RWPE2 (cell line): ENCODE measurements around the gene GSTK1.

Source experiments
- ATAC-seq: fragments of 200-7000 bp; cut with Tn5 transposase; 3 replicates; pipeline ENCODE4 v1.9.1; 2021; ENCODE audit warnings: low read depth
- DNase-seq: peaks from one replicate; pipeline ENCODE4 v3.0.0-alpha.2; 2020; ENCODE audit warnings: low spot score
- H3K27ac ChIP-seq: fragments of 450-650 bp; 2 replicates; pipeline ENCODE4 v1.5.1; 2017; ENCODE audit warnings: mild to moderate bottlenecking; ENCODE audit not compliant: poor library complexity, severe bottlenecking
- H3K27me3 ChIP-seq: fragments of 250-450 bp; sonication (Bioruptor Pico); 2 replicates; pipeline ENCODE4 v1.5.1; 2021; ENCODE audit warnings: mild to moderate bottlenecking, moderate library complexity; ENCODE audit not compliant: insufficient read depth, poor library complexity, severe bottlenecking
- H3K36me3 ChIP-seq: fragments of 250-450 bp; sonication (Bioruptor Pico); 2 replicates; pipeline ENCODE4 v1.5.1; 2020; ENCODE audit warnings: low read depth, mild to moderate bottlenecking, moderate library complexity
- H3K4me1 ChIP-seq: fragments of 250-450 bp; sonication (Bioruptor Pico); 2 replicates; pipeline ENCODE4 v1.5.1; 2021; ENCODE audit warnings: mild to moderate bottlenecking, moderate library complexity; ENCODE audit not compliant: insufficient read depth, poor library complexity, severe bottlenecking
- H3K4me3 ChIP-seq: fragments of 250-450 bp; sonication (Bioruptor Pico); 2 replicates; pipeline ENCODE4 v1.5.1; 2021; ENCODE audit warnings: mild to moderate bottlenecking, moderate library complexity; ENCODE audit not compliant: severe bottlenecking
- H3K9me3 ChIP-seq: fragments of 250-450 bp; sonication (Bioruptor Pico); 2 replicates; pipeline ENCODE4 v1.5.1; 2021; ENCODE audit warnings: mild to moderate bottlenecking, moderate library complexity; ENCODE audit not compliant: severe bottlenecking
- CTCF ChIP-seq: fragments of 450-650 bp; IDR thresholded peaks from one replicate; pipeline ENCODE4 v1.5.1; 2017; ENCODE audit warnings: mild to moderate bottlenecking, moderate library complexity; ENCODE audit not compliant: poor library complexity, severe bottlenecking

GSTK1 gene

GRCh38 chr7:143238289-143238980, 24.8 kb upstream of the GSTK1 start:
- Histone ChIP-seq H3K27me3 (no peaks in the 10 kb centered on the region), H3K36me3 (no peaks in the 10 kb centered on the region), H3K4me3 (no peak overlapping the region), H3K9me3 (no peaks in the 10 kb centered on the region), H3K27ac (no peak overlapping the region), H3K4me1 (peaks cover 4% of the 10 kb centered on the region)
- no peak for ATAC-seq
- DNase-seq, result no peak
- TF ChIP-seq CTCF, result no peak

GRCh38 chr7:143239813-143240212, 23.4 kb upstream of the GSTK1 start:
- DNase-seq, result no peak
- ATAC-seq, result 0 out of 3 replicates have a peak, but pooled peaks have one; percentile 32
- H3K27ac ChIP-seq, result no peak overlapping the region

GRCh38 chr7:143240291-143241168, 22.7 kb upstream of the GSTK1 start:
- Histone ChIP-seq H3K27me3 (no peaks in the 10 kb centered on the region), H3K4me1 (peaks cover 17% of the 10 kb centered on the region), H3K27ac (no peak overlapping the region), H3K4me3 (no peak overlapping the region), H3K36me3 (no peaks in the 10 kb centered on the region), H3K9me3 (no peaks in the 10 kb centered on the region)
- DNase-seq (no peak), ATAC-seq (peak; percentile 76)
- peak; percentile 97 for TF ChIP-seq CTCF

More at GRCh38 chr7:143239813-143240212, 23.4 kb upstream of the GSTK1 start:
- peaks cover 10% of the 10 kb centered on the region for H3K4me1 ChIP-seq
- H3K9me3 ChIP-seq, result no peaks in the 10 kb centered on the region
- TF ChIP-seq CTCF, result no peak
- no peak overlapping the region for H3K4me3 ChIP-seq
- H3K36me3 ChIP-seq, result no peaks in the 10 kb centered on the region
- no peaks in the 10 kb centered on the region for H3K27me3 ChIP-seq

- H3K36me3 ChIP-seq, result no peaks in the 10 kb centered on the region
Measured at GRCh38 chr7:143242306-143242705, 20.9 kb upstream of the GSTK1 start.

More at GRCh38 chr7:143242306-143242705, 20.9 kb upstream of the GSTK1 start:
- no peak for DNase-seq
- Histone ChIP-seq H3K4me3 (no peak overlapping the region), H3K4me1 (peaks cover 18% of the 10 kb centered on the region), H3K9me3 (no peaks in the 10 kb centered on the region), H3K27me3 (no peaks in the 10 kb centered on the region), H3K27ac (no peak overlapping the region)
- ATAC-seq, result no peak
- TF ChIP-seq CTCF, result no peak
